HL-60 (cell line): Measurements from ENCODE around the gene CBY1.

Experiments
- DNase-seq, 2 experiments: peaks; one replicate each; pipeline ENCODE4 v3.0.0-alpha.2; 2010 to 2020; ENCODE audit warnings: low read depth in 1 of 2, low spot score in 1 of 2
- H3K27ac ChIP-seq: fragments of 250-450 bp; sonication (Bioruptor Pico); replicated peaks from 2 replicates; pipeline ENCODE4 v1.5.1; 2020; ENCODE audit warnings: mild to moderate bottlenecking, moderate library complexity
- H3K27me3 ChIP-seq: fragments of 250-450 bp; sonication (Bioruptor Pico); 2 replicates; pipeline ENCODE4 v1.5.1; 2021; ENCODE audit warnings: mild to moderate bottlenecking, moderate library complexity; ENCODE audit not compliant: insufficient read depth, poor library complexity, severe bottlenecking
- H3K4me3 ChIP-seq: replicated peaks from 2 replicates; pipeline ENCODE4 v1.5.1; 2011; ENCODE audit warnings: mild to moderate bottlenecking, control low read depth, low read length; ENCODE audit not compliant: insufficient read depth
- CTCF ChIP-seq: IDR thresholded peaks from one replicate; pipeline ENCODE4 v1.5.1; 2011; ENCODE audit warnings: low read length, control low read depth, inconsistent platforms; ENCODE audit not compliant: insufficient read depth
- GABPA ChIP-seq: IDR thresholded peaks from 2 replicates; pipeline ENCODE4 v1.6.1; 2012; ENCODE audit warnings: low read depth
- POLR2AphosphoS5 ChIP-seq: IDR thresholded peaks from 2 replicates; pipeline ENCODE4 v1.6.1; 2012; ENCODE audit warnings: low read depth
- REST ChIP-seq: IDR thresholded peaks from 2 replicates; pipeline ENCODE4 v1.6.1; 2012; ENCODE audit warnings: low read depth; ENCODE audit not compliant: insufficient replicate concordance
- SPI1 ChIP-seq: IDR thresholded peaks from 2 replicates; pipeline ENCODE4 v1.6.1; 2012; ENCODE audit warnings: low read depth, mild to moderate bottlenecking, borderline replicate concordance

CBY1 gene

GRCh38 chr22:38720350-38720749 is 63.9 kb downstream of the CBY1 start:
- Histone ChIP-seq H3K27me3 (no peaks in the 10 kb centered on the region), H3K27ac (no peak overlapping the region), H3K4me3 (no peak overlapping the region)
- no peak for DNase-seq
- no peak for TF ChIP-seq SPI1
- TF ChIP-seq REST, result no peak
- TF ChIP-seq CTCF, result no peak
- no peak for TF ChIP-seq POLR2AphosphoS5
- no peak for TF ChIP-seq GABPA

GRCh38 chr22:38721551-38721950 is 65.1 kb downstream of the CBY1 start:
- no peak overlapping the region for H3K27ac ChIP-seq
- TF ChIP-seq CTCF, result no peak
- TF ChIP-seq POLR2AphosphoS5, result no peak
- TF ChIP-seq SPI1, result no peak
- no peak for TF ChIP-seq GABPA
- TF ChIP-seq REST, result no peak
- H3K27me3 ChIP-seq, result no peaks in the 10 kb centered on the region
- DNase-seq, result no peak
- H3K4me3 ChIP-seq, result no peak overlapping the region
